Natural killer cell (primary cell): ENCODE data around the gene GDF15. TPM values are rescaled to one million over a fixed set of nuclear protein-coding genes. Genes with fewer than 3 reads are reported as not detected.
A peak's percentile ranks its signal among the peaks of the same experiment; 100 is the strongest.

Experiments
- ATAC-seq, 3 donors: fragments of 150-1000 bp in 2 of 3; fragments of 200-7000 bp in 1 of 3; cut with Tn5 transposase; 1 replicate in 1 of 3; 2 replicates in 2 of 3; pipeline ENCODE4 v1.10.0; 2021; ENCODE audit warnings: mild to moderate bottlenecking in 2 of 3, moderate library complexity in 2 of 3
- DNase-seq, 2 donors: peaks; one replicate each; pipeline versions ENCODE4 v3.0.0 to v3.0.0-alpha.2; 2013 to 2021; ENCODE audit warnings: mixed read lengths in 1 of 2
- H3K27ac ChIP-seq: one replicate; pipeline ENCODE4 v1.5.1; 2013; ENCODE audit warnings: mild to moderate bottlenecking, low read length
- H3K27me3 ChIP-seq: one replicate; pipeline ENCODE4 v1.6.1; 2013; ENCODE audit warnings: low read length; ENCODE audit not compliant: control insufficient read depth, insufficient read depth
- H3K36me3 ChIP-seq: one replicate; pipeline ENCODE4 v1.6.1; 2013; ENCODE audit warnings: low read length; ENCODE audit not compliant: control insufficient read depth, insufficient read depth
- H3K4me1 ChIP-seq: one replicate; pipeline ENCODE4 v1.6.1; 2013; ENCODE audit warnings: low read length; ENCODE audit not compliant: control insufficient read depth, insufficient read depth
- H3K4me3 ChIP-seq: one replicate; pipeline ENCODE4 v1.5.1; 2013; ENCODE audit warnings: low read length
- H3K9me3 ChIP-seq: one replicate; pipeline ENCODE4 v1.6.1; 2013; ENCODE audit warnings: low read length; ENCODE audit not compliant: control insufficient read depth, insufficient read depth
- H3K27ac Mint-ChIP-seq, 2 donors: one replicate each; pipeline ENCODE4 v1.8.0; 2022; ENCODE audit warnings: mild to moderate bottlenecking in 2 of 2, mixed read lengths in 2 of 2, moderate library complexity in 1 of 2
- H3K27me3 Mint-ChIP-seq, 2 donors: one replicate each; pipeline ENCODE4 v1.8.0; 2022; ENCODE audit warnings: low read depth in 2 of 2, mixed read lengths in 2 of 2
- H3K36me3 Mint-ChIP-seq: one replicate; pipeline ENCODE4 v1.8.0; 2022; ENCODE audit warnings: mixed read lengths
- H3K4me1 Mint-ChIP-seq, 2 donors: one replicate each; pipeline ENCODE4 v1.8.0; 2022; ENCODE audit warnings: mixed read lengths in 2 of 2
- H3K4me3 Mint-ChIP-seq: one replicate; pipeline ENCODE4 v1.8.0; 2022; ENCODE audit warnings: mild to moderate bottlenecking, moderate library complexity, mixed read lengths
- H3K9me3 Mint-ChIP-seq, 2 donors: one replicate each; pipeline ENCODE4 v1.8.0; 2022; ENCODE audit warnings: mixed read lengths in 2 of 2
- WGBS: methylation state at CpG from one replicate; pipeline ENCODE4 v1.1.7; 2013; ENCODE audit warnings: missing lambda C conversion rate; ENCODE audit not compliant: insufficient coverage; 5-methylcytosine and 5-hydroxymethylcytosine counted together
- intact Hi-C: fragments of 100-400 bp; cut with micrococcal nuclease; formaldehyde crosslinking; loops from one replicate; pipeline ENCODE4 v1.14.2; 2022
- total RNA-seq, 4 donors: library from RNA; stranded (reverse); fragments of 120-200 nt in 1 of 4; gene quantifications; one replicate each; pipeline versions ENCODE4 v1.2.3 to v1.2.4, GENCODE V29; 2013 to 2022
- TF ChIP-seq, protein P1 (sequence below): fragments of 200-600 bp; IDR thresholded peaks from one replicate; pipeline ENCODE4 v1.8.0; 2022; ENCODE audit warnings: antibody characterized with exemption

The GDF15 gene
- 1 to 10 TPM in 1 of 3 donors, under 1 TPM in 1, not detected in 1; 0.85 to 1.5 TPM for total RNA-seq
- total RNA-seq (2013), result not detected

DNA sequence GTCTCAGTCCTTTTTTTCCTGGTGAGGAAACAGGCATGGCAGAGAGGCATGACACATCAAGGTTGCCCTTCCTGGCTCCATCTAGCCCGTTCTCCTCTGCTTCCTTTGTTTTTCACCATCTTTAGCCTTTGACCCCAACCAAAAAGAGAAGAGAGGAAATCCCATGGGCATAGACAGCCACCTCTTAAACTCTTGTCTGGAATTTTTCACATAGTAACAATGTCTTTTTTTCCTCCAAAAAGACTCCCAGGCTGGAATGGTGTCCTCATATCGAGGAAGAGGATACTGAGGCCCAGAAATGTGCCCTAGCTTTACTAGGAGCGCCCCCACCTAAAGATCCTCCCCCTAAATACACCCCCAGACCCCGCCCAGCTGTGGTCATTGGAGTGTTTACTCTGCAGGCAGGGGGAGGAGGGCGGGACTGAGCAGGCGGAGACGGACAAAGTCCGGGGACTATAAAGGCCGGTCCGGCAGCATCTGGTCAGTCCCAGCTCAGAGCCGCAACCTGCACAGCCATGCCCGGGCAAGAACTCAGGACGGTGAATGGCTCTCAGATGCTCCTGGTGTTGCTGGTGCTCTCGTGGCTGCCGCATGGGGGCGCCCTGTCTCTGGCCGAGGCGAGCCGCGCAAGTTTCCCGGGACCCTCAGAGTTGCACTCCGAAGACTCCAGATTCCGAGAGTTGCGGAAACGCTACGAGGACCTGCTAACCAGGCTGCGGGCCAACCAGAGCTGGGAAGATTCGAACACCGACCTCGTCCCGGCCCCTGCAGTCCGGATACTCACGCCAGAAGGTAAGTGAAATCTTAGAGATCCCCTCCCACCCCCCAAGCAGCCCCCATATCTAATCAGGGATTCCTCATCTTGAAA, at the start of gene GDF15:
TSS of gene GDF15 (plus strand) at position 484 of the 868 bp plus-strand sequence. CDS start at position 516, 32 bp downstream.
- H3K9me3 ChIP-seq, result no peaks in the 10 kb centered on the region
- 46% methylated on average over 31 of the region's 33 CpGs for WGBS
- ATAC-seq, result no peak
- peaks cover 25% of the 10 kb centered on the region for H3K4me1 ChIP-seq
- Mint-ChIP-seq H3K27me3 (no peaks in the 10 kb centered on the region), H3K27ac (no peak within 1 kb of the TSS), H3K9me3 (no peaks in the 10 kb centered on the region), H3K4me1 (peaks cover 5 to 16% of the 10 kb centered on the region in 2 donors), H3K36me3 (no peaks in the 10 kb centered on the region), H3K4me3 (no peak within 1 kb of the TSS)
- no peak within 1 kb of the TSS for H3K27ac ChIP-seq
- DNase-seq, result peak in 1 of 2 donors; percentile 55
- H3K4me3 ChIP-seq, result no peak within 1 kb of the TSS
- TF ChIP-seq, protein P1, sequence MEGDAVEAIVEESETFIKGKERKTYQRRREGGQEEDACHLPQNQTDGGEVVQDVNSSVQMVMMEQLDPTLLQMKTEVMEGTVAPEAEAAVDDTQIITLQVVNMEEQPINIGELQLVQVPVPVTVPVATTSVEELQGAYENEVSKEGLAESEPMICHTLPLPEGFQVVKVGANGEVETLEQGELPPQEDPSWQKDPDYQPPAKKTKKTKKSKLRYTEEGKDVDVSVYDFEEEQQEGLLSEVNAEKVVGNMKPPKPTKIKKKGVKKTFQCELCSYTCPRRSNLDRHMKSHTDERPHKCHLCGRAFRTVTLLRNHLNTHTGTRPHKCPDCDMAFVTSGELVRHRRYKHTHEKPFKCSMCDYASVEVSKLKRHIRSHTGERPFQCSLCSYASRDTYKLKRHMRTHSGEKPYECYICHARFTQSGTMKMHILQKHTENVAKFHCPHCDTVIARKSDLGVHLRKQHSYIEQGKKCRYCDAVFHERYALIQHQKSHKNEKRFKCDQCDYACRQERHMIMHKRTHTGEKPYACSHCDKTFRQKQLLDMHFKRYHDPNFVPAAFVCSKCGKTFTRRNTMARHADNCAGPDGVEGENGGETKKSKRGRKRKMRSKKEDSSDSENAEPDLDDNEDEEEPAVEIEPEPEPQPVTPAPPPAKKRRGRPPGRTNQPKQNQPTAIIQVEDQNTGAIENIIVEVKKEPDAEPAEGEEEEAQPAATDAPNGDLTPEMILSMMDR, result peak; percentile 37
- intact Hi-C loops, result no loop called here
- H3K27me3 ChIP-seq, result peaks cover 13% of the 10 kb centered on the region
- no peaks in the 10 kb centered on the region for H3K36me3 ChIP-seq

DNA sequence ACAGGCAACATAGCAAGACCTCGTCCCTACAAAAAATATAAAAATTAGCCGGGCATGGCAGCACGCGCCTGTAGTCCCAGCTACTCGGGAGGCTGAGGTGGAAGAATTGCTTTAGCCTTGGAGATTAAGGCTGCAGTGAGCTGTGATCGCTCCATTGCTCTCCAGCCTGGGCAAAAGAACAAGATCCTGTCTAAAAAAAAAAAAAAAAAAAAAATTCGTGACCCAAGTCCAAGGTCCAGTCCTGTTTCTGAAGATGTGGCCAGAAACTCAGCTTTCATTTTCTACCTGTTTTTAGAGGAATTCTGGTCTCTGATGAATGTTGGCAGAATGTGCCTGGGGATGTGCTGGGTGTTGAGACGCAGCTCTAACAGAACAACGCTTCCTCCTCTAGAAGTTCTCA, 47.4 kb upstream of the GDF15 start:
- H3K4me1 Mint-ChIP-seq, result peaks cover 16% of the 10 kb centered on the region in 2 donors
- Histone ChIP-seq H3K36me3 (peaks cover 4% of the 10 kb centered on the region), H3K27me3 (no peaks in the 10 kb centered on the region), H3K9me3 (no peaks in the 10 kb centered on the region), H3K4me3 (no peak overlapping the region), H3K4me1 (peaks cover 20% of the 10 kb centered on the region), H3K27ac (no peak overlapping the region)
- no peaks in the 10 kb centered on the region for H3K36me3 Mint-ChIP-seq
- TF ChIP-seq, protein P1, result no peak
- H3K4me3 Mint-ChIP-seq, result peak overlapping the region; percentile 55
- H3K9me3 Mint-ChIP-seq, result no peaks in the 10 kb centered on the region
- H3K27ac Mint-ChIP-seq, result no peak overlapping the region
- no peaks in the 10 kb centered on the region for H3K27me3 Mint-ChIP-seq
- WGBS, result 97% methylated on average over 6 of the region's 9 CpGs
- ATAC-seq (no peak), DNase-seq (no peak)
- intact Hi-C loops, result no loop called here

DNA sequence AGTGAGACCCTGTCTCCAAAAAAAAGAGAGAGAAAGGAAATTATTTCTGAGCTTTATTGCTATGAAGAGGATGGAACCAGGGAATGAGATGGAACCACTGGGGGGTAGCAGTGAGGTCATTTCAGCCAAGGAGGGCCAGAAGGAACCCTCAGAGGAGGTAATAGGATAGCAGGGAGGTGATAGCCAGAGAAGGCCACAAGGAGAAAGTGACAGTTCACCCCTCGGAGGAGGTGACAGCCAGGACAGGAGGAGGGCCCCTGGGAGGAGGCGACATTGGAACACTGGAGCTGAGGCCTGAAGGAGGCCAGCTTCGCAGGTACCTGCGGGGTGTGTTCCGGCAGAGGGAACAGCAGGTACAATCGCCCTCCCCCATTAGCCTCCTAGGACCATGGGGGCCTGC, 46.2 kb upstream of the GDF15 start:
- H3K27me3 Mint-ChIP-seq, result no peaks in the 10 kb centered on the region
- no peaks in the 10 kb centered on the region for H3K36me3 Mint-ChIP-seq
- TF ChIP-seq, protein P1, result no peak
- DNase-seq, result no peak
- peaks cover 16% of the 10 kb centered on the region in 2 donors for H3K4me1 Mint-ChIP-seq
- peak overlapping the region; percentile 94 for H3K4me3 ChIP-seq
- H3K9me3 Mint-ChIP-seq, result no peaks in the 10 kb centered on the region
- peaks cover 20% of the 10 kb centered on the region for H3K4me1 ChIP-seq
- no peaks in the 10 kb centered on the region for H3K9me3 ChIP-seq
- peak overlapping the region; percentile 24 for H3K27ac ChIP-seq
- H3K27ac Mint-ChIP-seq, result peak overlapping the region; percentile 58 to 86
- WGBS, result 57% methylated on average over 6 of the region's 6 CpGs
- no peak for ATAC-seq
- intact Hi-C loops, result no loop called here
- H3K4me3 Mint-ChIP-seq, result peak overlapping the region; percentile 88
- H3K36me3 ChIP-seq, result peaks cover 5% of the 10 kb centered on the region
- no peaks in the 10 kb centered on the region for H3K27me3 ChIP-seq
